ENCODE measurements around the gene SDHA.

GRCh38 chr5:181160-181559 lies 37.0 kb upstream of the SDHA start:
- TF ChIP-seq CTCF (IDR thresholded peaks at IDR 0.05) (no peak), POLR2A (IDR thresholded peaks at IDR 0.05) (no peak)
